IPS-NIHi7 (cell line): Measurements from ENCODE around the gene PKN1.
"Not testable (repeated sequence)": the region's sequence is repeated elsewhere in the genome, so short reads cannot be mapped to it uniquely, and the experiment has no call there.

ENCODE experiments used
- DNase-seq: peaks from one replicate; pipeline ENCODE4 v3.0.0; 2012; ENCODE audit warnings: mixed read lengths; ENCODE audit errors: extremely low spot score

Gene PKN1

GRCh38 chr19:14430712-14431111, 2.4 kb upstream of the PKN1 start:
- DNase-seq = no peak

DNA sequence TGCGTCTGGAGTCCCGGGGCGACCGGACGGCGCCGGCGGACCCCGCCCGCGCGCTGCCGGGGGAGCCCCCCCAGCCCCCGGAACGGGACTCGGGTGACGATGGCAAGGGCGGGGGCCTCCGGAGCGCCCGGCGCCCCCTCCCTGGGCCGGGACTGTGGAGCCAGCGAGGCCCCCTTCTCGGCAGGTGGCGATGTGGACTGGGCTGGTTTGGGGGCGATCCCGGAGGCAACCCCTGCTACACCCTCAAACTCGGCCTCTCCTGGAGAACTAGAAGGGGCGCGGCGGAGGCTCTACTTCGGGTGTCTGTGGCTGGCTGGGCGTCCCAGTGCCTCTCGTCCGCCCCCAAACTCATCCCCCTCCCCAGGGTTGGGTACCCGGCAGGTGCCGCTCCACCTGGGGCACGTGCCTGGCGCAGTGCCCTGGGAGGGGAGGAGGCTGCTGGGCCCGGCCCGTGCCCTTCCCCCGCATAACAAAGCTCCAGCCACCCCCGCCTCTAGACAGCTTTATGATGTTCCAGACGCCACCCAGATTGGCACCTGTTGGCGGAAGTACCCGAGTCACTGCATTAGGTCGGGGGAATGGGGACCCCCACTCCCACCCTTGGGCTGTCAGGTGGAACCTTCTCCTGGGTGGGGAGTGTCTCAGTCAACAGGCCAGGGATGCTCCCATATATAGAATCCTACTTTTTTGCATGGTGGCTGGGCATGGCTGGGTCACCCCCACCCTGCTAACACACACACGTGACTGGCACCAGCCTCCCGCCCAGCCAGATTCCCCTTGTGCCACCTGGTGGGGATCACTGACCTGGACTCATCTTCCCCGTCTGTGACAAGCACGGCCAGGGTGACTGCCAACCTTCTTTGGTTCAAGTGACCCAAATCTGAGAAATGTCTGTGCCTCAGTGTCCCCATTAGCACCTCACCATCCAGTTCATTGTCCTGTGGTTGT, 722 bp downstream of the PKN1 start:
- DNase-seq = peak; percentile 34

- DNase-seq = no peak
Measured at GRCh38 chr19:14434543-14435319, 1.6 kb downstream of the PKN1 start.

DNA sequence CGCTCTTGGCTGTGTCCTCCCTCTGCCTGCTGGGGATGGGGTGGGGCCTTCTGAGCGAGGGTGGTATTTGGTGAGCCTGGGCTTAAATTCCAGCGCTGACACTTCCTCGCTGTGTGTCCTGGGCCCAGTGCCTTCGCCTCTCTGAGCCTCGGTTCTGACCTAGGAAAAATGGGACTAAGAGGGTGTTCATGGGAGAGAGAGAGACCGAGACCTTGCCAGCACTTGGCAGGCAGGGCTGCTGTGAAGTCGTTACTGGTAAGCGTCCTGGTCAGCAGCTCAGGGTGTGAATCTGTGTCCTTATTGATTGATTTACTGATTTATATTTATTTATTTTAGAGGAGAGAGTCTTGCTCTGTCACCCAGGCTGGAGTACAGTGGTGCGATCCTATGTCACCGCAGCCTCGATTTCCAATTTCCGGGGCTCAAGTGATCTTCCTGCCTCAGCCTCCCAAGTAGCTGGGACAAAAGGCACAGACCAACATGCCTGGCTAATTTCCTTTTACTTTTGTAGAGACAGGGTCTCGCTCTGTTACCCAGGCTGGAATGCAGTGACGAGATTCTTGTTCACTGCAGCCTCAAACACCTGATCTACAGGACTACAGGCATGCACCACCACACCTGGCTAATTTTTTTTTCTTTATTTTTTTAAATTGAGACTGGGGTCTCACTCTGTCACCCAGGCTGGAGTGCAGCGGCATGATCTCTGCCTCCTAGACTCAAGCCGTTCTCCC, 2.4 kb downstream of the PKN1 start:
- DNase-seq = no peak

GRCh38 chr19:14437578-14438140, 4.6 kb downstream of the PKN1 start:
- DNase-seq = no peak

- no peak for DNase-seq
Measured at GRCh38 chr19:14439014-14439413, 5.9 kb downstream of the PKN1 start.

- DNase-seq = no peak
Measured at GRCh38 chr19:14440049-14440448, 6.9 kb downstream of the PKN1 start.

GRCh38 chr19:14441041-14441938, 8.2 kb downstream of the PKN1 start:
- DNase-seq = no peak

- DNase-seq = no peak
Measured at GRCh38 chr19:14442891-14443631, 10.0 kb downstream of the PKN1 start.

GRCh38 chr19:14443632-14444216, 10.6 kb downstream of the PKN1 start:
- no peak for DNase-seq

GRCh38 chr19:14446336-14447036, 13.4 kb downstream of the PKN1 start:
- no peak for DNase-seq

DNA sequence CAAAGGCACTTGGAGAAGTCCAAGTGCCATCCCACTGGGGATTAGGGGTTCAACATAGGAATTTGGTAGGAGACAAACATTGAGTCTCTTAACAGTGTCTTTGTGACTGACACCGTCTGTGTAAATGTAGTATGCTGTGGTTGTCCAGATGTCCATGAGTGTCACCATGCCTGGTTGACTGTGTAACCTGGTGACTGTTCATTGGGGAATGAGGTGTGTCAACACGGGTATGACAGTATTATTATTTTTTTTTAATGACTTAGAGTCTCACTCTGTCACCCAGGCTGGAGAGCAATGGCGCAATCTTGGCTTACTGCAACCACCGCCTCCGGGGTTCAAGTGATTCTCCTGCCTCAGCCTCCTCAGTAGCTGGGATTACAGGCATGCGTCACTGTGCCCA, 16.2 kb downstream of the PKN1 start:
- no peak for DNase-seq

GRCh38 chr19:14450168-14450874, 17.2 kb downstream of the PKN1 start:
- DNase-seq = peak; percentile 99

GRCh38 chr19:14450876-14451275, 17.8 kb downstream of the PKN1 start:
- no peak for DNase-seq

DNA sequence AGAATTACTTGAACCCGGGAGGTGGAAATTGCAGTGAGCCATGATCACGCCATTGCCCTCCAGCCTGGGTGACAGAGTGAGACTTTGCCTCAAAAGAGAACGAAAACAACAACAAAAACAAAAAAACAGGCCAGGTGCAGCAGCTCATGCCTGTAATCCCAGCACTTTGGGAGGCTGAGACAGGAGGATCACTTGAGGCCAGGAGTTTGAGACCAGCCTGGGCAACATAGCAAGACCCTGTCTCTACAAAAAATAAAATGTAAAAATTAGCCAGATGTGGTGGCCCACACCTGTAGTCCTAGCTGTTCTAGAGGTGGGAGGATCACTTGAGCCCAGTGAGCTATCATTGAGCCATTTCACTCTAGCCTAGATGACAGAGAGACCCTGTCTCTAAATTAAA, 19.2 kb downstream of the PKN1 start:
- DNase-seq = not testable (repeated sequence)

DNA sequence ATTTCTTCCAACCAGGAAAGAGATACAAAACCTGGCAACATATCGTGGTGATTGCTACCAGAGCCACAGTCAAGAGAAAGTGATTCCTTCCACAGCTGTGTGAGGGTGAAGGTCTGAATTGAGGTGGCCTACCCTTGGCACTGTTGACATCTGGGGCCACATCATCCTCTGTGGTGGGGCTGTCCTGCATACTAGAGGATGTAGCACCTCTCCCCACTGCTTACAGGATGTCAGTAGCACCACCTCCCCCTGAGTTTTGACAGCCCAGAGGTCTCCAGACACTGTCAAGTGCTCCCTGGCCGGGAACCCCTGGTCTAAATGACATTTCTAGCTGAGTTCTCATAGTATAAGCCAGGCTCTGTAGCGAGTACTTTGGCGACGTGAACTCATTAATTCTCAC, 26.6 kb downstream of the PKN1 start:
- DNase-seq = no peak

GRCh38 chr19:14460935-14461334, 27.8 kb downstream of the PKN1 start:
- DNase-seq = no peak

GRCh38 chr19:14462401-14462800, 29.3 kb downstream of the PKN1 start:
- DNase-seq = not testable (repeated sequence)
